Activated CD8-positive, alpha-beta T cell treated with anti-CD3 and anti-CD28 coated beads for 36 hours (primary cell): ENCODE data around the gene TUNAR. TPM values are rescaled to one million over a fixed set of nuclear protein-coding genes. Genes with fewer than 3 reads are reported as not detected.

Source experiments
- ATAC-seq: fragments of 200-7000 bp; cut with Tn5 transposase; one replicate; pipeline ENCODE4 v1.10.0; 2021; ENCODE audit warnings: mild to moderate bottlenecking, moderate library complexity
- CTCF ChIA-PET: fragments of 350-600 bp; sonication (Branson Sonifier 250); formaldehyde crosslinking; loops from one replicate; lab custom pipeline; 2021; ENCODE audit warnings: antibody characterized with exemption; lab: Charles Lee
- POLR2A ChIA-PET: fragments of 350-600 bp; sonication (Branson Sonifier 250); formaldehyde crosslinking; loops from one replicate; lab custom pipeline; 2021; ENCODE audit warnings: antibody characterized with exemption; lab: Charles Lee
- DNase-seq: peaks from one replicate; pipeline ENCODE4 v3.0.0-alpha.2; 2020
- H3K27ac Mint-ChIP-seq: one replicate; pipeline ENCODE4 v1.8.0; 2021; ENCODE audit warnings: mild to moderate bottlenecking, mixed read lengths
- H3K27me3 Mint-ChIP-seq: one replicate; pipeline ENCODE4 v1.8.0; 2021; ENCODE audit warnings: mixed read lengths
- H3K36me3 Mint-ChIP-seq: one replicate; pipeline ENCODE4 v1.8.0; 2021; ENCODE audit warnings: low read depth, mixed read lengths
- H3K4me1 Mint-ChIP-seq: one replicate; pipeline ENCODE4 v1.8.0; 2021; ENCODE audit warnings: low read depth, mixed read lengths
- H3K4me3 Mint-ChIP-seq: one replicate; pipeline ENCODE4 v1.8.0; 2021; ENCODE audit warnings: mild to moderate bottlenecking, moderate library complexity, mixed read lengths
- H3K9me3 Mint-ChIP-seq: one replicate; pipeline ENCODE4 v1.8.0; 2021; ENCODE audit warnings: mixed read lengths
- CTCF ChIP-seq: fragments of 200-600 bp; IDR thresholded peaks from one replicate; pipeline ENCODE4 v1.8.0; 2022; ENCODE audit warnings: antibody characterized with exemption, mild to moderate bottlenecking
- intact Hi-C: fragments of 100-400 bp; cut with micrococcal nuclease; formaldehyde crosslinking; loops from one replicate; pipeline ENCODE4 v1.10.0; 2022
- total RNA-seq, 2 experiments: library from RNA; stranded (reverse); gene quantifications; one replicate each; pipeline ENCODE4 v1.2.3, GENCODE V29; 2021

TUNAR gene
- total RNA-seq, 2 experiments from 2014 or later, result not detected

GRCh38 chr14:95903616-95904107, 27.0 kb downstream of the TUNAR start:
- H3K36me3 Mint-ChIP-seq, result no peaks in the 10 kb centered on the region
- no peaks in the 10 kb centered on the region for H3K9me3 Mint-ChIP-seq
- H3K4me3 Mint-ChIP-seq, result no peak overlapping the region
- intact Hi-C loops, result no loop called here
- ChIA-PET CTCF (interaction anchor here (1.3 kb wide), 1 partner anchor 344 kb away, joined by 5 read pairs; no protein-coding TSS in a partner anchor), POLR2A (no interaction called here)
- H3K4me1 Mint-ChIP-seq, result no peaks in the 10 kb centered on the region
- no peak for TF ChIP-seq CTCF
- H3K27ac Mint-ChIP-seq, result no peak overlapping the region
- H3K27me3 Mint-ChIP-seq, result peaks cover 15% of the 10 kb centered on the region
- DNase-seq, result no peak
- no peak for ATAC-seq

GRCh38 chr14:95906591-95906990, 30.0 kb downstream of the TUNAR start:
- H3K9me3 Mint-ChIP-seq, result no peaks in the 10 kb centered on the region
- no peak overlapping the region for H3K4me3 Mint-ChIP-seq
- intact Hi-C loops, result no loop called here
- DNase-seq (no peak), ATAC-seq (no peak)
- ChIA-PET CTCF (no interaction called here), POLR2A (no interaction called here)
- H3K27ac Mint-ChIP-seq, result no peak overlapping the region
- no peaks in the 10 kb centered on the region for H3K4me1 Mint-ChIP-seq
- H3K27me3 Mint-ChIP-seq, result peaks cover 13% of the 10 kb centered on the region
- H3K36me3 Mint-ChIP-seq, result no peaks in the 10 kb centered on the region
- no peak for TF ChIP-seq CTCF

GRCh38 chr14:95910628-95911027, 34.0 kb downstream of the TUNAR start:
- H3K9me3 Mint-ChIP-seq, result no peaks in the 10 kb centered on the region
- ATAC-seq (no peak), DNase-seq (no peak)
- intact Hi-C loops, result no loop called here
- no peak for TF ChIP-seq CTCF
- ChIA-PET POLR2A (no interaction called here), CTCF (no interaction called here)
- H3K27ac Mint-ChIP-seq, result no peak overlapping the region
- H3K36me3 Mint-ChIP-seq, result no peaks in the 10 kb centered on the region
- H3K27me3 Mint-ChIP-seq, result peaks cover 3% of the 10 kb centered on the region
- no peaks in the 10 kb centered on the region for H3K4me1 Mint-ChIP-seq
- H3K4me3 Mint-ChIP-seq, result no peak overlapping the region

GRCh38 chr14:95911456-95911855, 34.8 kb downstream of the TUNAR start:
- Mint-ChIP-seq H3K4me3 (no peak overlapping the region), H3K4me1 (no peaks in the 10 kb centered on the region), H3K27ac (no peak overlapping the region), H3K27me3 (peaks cover 3% of the 10 kb centered on the region), H3K36me3 (no peaks in the 10 kb centered on the region), H3K9me3 (no peaks in the 10 kb centered on the region)
- no peak for DNase-seq
- ATAC-seq, result no peak
- ChIA-PET POLR2A (no interaction called here), CTCF (no interaction called here)
- intact Hi-C loops, result no loop called here
- TF ChIP-seq CTCF, result no peak

GRCh38 chr14:95915330-95915729, 38.7 kb downstream of the TUNAR start:
- H3K27ac Mint-ChIP-seq, result no peak overlapping the region
- ChIA-PET CTCF (no interaction called here), POLR2A (no interaction called here)
- TF ChIP-seq CTCF, result no peak
- no peaks in the 10 kb centered on the region for H3K36me3 Mint-ChIP-seq
- no peak for DNase-seq
- H3K4me1 Mint-ChIP-seq, result no peaks in the 10 kb centered on the region
- no peak for ATAC-seq
- H3K4me3 Mint-ChIP-seq, result no peak overlapping the region
- intact Hi-C loops, result no loop called here
- H3K27me3 Mint-ChIP-seq, result peaks cover 6% of the 10 kb centered on the region
- no peaks in the 10 kb centered on the region for H3K9me3 Mint-ChIP-seq
